ENCODE data around the gene RHBDL3. TPM values are rescaled to one million over a fixed set of nuclear protein-coding genes. Genes with fewer than 3 reads are reported as not detected.

RHBDL3 gene
- total RNA-seq, 1 experiment from 2014 or later: 0.24 TPM

DNA sequence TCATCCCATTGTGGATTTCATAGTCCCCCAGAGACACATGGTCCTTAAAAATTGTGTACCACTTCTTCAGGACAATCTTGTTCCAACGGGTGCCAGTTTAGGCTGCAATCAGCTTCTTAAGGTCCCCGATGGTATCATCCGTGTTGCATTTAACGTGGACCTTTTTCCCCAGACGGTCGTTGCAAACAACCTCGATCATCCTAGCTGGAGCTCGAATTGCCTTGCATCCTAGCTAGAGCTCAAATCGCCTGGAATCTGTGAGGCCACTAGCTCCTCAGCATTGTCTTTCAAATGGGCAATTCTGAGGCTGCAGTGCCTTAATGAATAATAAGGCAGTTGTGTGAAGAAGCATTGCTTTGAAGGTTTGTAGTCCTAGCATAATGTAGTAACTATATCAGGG, 37.7 kb upstream of the RHBDL3 start:
- no peak overlapping the region for H3K27ac Mint-ChIP-seq (ENCODE audit: unreplicated experiment)
- BruUV-seq (replicated peaks): no TSS peak
- TF ChIP-seq, protein P1, sequence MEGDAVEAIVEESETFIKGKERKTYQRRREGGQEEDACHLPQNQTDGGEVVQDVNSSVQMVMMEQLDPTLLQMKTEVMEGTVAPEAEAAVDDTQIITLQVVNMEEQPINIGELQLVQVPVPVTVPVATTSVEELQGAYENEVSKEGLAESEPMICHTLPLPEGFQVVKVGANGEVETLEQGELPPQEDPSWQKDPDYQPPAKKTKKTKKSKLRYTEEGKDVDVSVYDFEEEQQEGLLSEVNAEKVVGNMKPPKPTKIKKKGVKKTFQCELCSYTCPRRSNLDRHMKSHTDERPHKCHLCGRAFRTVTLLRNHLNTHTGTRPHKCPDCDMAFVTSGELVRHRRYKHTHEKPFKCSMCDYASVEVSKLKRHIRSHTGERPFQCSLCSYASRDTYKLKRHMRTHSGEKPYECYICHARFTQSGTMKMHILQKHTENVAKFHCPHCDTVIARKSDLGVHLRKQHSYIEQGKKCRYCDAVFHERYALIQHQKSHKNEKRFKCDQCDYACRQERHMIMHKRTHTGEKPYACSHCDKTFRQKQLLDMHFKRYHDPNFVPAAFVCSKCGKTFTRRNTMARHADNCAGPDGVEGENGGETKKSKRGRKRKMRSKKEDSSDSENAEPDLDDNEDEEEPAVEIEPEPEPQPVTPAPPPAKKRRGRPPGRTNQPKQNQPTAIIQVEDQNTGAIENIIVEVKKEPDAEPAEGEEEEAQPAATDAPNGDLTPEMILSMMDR (IDR thresholded peaks at IDR 0.05; ENCODE audit: unreplicated experiment): no peak
- no peaks in the 10 kb centered on the region for H3K27me3 Mint-ChIP-seq (ENCODE audit: unreplicated experiment)
- CTCF ChIA-PET: no interaction called here
- no peaks in the 10 kb centered on the region for H3K4me1 Mint-ChIP-seq (ENCODE audit: low read depth, unreplicated experiment)
- intact Hi-C loops (cut with micrococcal nuclease; ENCODE audit: unreplicated experiment): no loop called here
- DNase-seq: no peak
- no peaks in the 10 kb centered on the region for H3K9me3 Mint-ChIP-seq (ENCODE audit: low read depth, unreplicated experiment)
- no peaks in the 10 kb centered on the region for H3K36me3 Mint-ChIP-seq (ENCODE audit: insufficient read depth, unreplicated experiment)
- H3K4me3 Mint-ChIP-seq (ENCODE audit: low read depth, unreplicated experiment): no peak overlapping the region

DNA sequence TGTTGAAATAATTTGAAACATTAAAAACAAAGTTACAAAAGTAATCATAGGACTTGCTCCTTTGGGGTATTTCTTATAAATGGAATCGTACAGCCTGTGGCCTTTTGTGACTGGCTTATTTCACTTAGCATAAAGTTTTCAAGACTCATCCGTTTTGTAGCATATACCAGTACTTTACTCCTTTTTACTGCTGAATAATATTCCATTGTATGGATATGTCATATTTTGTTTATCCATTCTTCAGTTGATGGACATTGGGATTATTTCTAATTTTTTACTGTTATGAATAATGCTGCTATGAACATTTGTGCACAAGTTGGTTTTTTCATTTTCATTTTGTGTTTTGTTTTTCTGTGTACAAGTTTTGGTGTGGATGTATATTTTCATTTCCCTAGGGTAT, 30.0 kb upstream of the RHBDL3 start:
- TF ChIP-seq, protein P1 (IDR thresholded peaks at IDR 0.05; ENCODE audit: unreplicated experiment): no peak
- no peaks in the 10 kb centered on the region for H3K4me1 Mint-ChIP-seq (ENCODE audit: low read depth, unreplicated experiment)
- H3K36me3 Mint-ChIP-seq (ENCODE audit: insufficient read depth, unreplicated experiment): no peaks in the 10 kb centered on the region

DNA sequence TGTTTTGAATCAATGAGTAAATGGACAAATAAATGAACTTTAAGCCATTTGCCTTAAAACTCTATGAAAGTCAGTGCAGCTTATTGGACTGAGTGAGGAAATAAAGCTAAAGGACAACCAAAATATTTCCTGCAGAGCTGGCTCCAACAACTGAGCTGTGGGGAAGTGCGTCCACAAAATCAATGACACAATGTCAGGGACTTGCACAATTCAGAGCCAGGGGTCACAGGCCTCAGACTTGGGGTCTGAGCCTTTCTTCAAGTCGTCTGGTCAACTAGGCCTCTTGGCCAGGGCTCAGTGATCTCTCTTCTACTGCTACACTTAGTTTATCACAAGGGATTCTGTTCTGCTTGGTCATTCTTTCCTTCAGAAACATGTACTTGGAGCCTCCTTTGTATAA, 26.2 kb upstream of the RHBDL3 start:
- no peak for DNase-seq
- Mint-ChIP-seq H3K36me3 (ENCODE audit: insufficient read depth, unreplicated experiment) (no peaks in the 10 kb centered on the region), H3K27ac (ENCODE audit: unreplicated experiment) (no peak overlapping the region), H3K27me3 (ENCODE audit: unreplicated experiment) (no peaks in the 10 kb centered on the region), H3K9me3 (ENCODE audit: low read depth, unreplicated experiment) (no peaks in the 10 kb centered on the region), H3K4me3 (ENCODE audit: low read depth, unreplicated experiment) (no peak overlapping the region), H3K4me1 (ENCODE audit: low read depth, unreplicated experiment) (no peaks in the 10 kb centered on the region)
- CTCF ChIA-PET: interaction anchor here (0.6 kb wide), 1 partner anchor 33 kb away, joined by 8 read pairs; no protein-coding TSS in a partner anchor
- BruUV-seq (replicated peaks): no TSS peak
- intact Hi-C loops (cut with micrococcal nuclease; ENCODE audit: unreplicated experiment): no loop called here
- TF ChIP-seq, protein P1 (IDR thresholded peaks at IDR 0.05; ENCODE audit: unreplicated experiment): no peak

More for the DNA sequence above, 30.0 kb upstream of the RHBDL3 start:
- no peak overlapping the region for H3K4me3 Mint-ChIP-seq (ENCODE audit: low read depth, unreplicated experiment)
- H3K9me3 Mint-ChIP-seq (ENCODE audit: low read depth, unreplicated experiment): no peaks in the 10 kb centered on the region
- H3K27ac Mint-ChIP-seq (ENCODE audit: unreplicated experiment): no peak overlapping the region
- no TSS peak for BruUV-seq (replicated peaks)
- H3K27me3 Mint-ChIP-seq (ENCODE audit: unreplicated experiment): no peaks in the 10 kb centered on the region
- DNase-seq: no peak
- intact Hi-C loops (cut with micrococcal nuclease; ENCODE audit: unreplicated experiment): no loop called here
- CTCF ChIA-PET: no interaction called here

DNA sequence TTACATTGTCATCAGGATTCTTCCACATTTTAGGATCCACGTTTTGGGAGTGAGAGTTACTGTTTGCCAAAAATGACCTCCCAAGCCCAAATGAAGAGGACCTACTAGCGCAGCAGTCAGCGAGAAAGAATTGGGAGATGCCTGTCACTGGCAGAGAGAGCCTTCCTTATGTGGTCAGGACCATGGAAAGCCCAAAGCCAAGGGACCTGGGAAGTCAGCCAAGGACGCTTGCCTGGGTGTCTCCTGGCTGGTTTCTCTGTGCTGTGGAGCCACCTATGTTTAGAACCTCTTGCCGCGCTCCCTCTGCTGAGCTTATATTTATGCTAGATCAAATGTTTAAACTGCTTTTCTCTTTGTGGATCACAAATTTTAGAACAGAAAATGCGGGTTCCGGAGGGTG, 24.9 kb upstream of the RHBDL3 start:
- TF ChIP-seq, protein P1 (IDR thresholded peaks at IDR 0.05; ENCODE audit: unreplicated experiment): no peak
- H3K36me3 Mint-ChIP-seq (ENCODE audit: insufficient read depth, unreplicated experiment): no peaks in the 10 kb centered on the region
- DNase-seq: no peak

More for the DNA sequence above, 24.9 kb upstream of the RHBDL3 start:
- H3K27me3 Mint-ChIP-seq (ENCODE audit: unreplicated experiment): no peaks in the 10 kb centered on the region
- H3K27ac Mint-ChIP-seq (ENCODE audit: unreplicated experiment): no peak overlapping the region
- H3K9me3 Mint-ChIP-seq (ENCODE audit: low read depth, unreplicated experiment): no peaks in the 10 kb centered on the region
- CTCF ChIA-PET: no interaction called here
- no TSS peak for BruUV-seq (replicated peaks)
- H3K4me3 Mint-ChIP-seq (ENCODE audit: low read depth, unreplicated experiment): no peak overlapping the region
- H3K4me1 Mint-ChIP-seq (ENCODE audit: low read depth, unreplicated experiment): no peaks in the 10 kb centered on the region
- intact Hi-C loops (cut with micrococcal nuclease; ENCODE audit: unreplicated experiment): no loop called here
